ENCODE data around the gene DDX28. TPM values are rescaled to one million over a fixed set of nuclear protein-coding genes. Genes with fewer than 3 reads are reported as not detected.

Gene DDX28, protein sequence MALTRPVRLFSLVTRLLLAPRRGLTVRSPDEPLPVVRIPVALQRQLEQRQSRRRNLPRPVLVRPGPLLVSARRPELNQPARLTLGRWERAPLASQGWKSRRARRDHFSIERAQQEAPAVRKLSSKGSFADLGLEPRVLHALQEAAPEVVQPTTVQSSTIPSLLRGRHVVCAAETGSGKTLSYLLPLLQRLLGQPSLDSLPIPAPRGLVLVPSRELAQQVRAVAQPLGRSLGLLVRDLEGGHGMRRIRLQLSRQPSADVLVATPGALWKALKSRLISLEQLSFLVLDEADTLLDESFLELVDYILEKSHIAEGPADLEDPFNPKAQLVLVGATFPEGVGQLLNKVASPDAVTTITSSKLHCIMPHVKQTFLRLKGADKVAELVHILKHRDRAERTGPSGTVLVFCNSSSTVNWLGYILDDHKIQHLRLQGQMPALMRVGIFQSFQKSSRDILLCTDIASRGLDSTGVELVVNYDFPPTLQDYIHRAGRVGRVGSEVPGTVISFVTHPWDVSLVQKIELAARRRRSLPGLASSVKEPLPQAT
- polyA plus RNA-seq (2012; ENCODE audit: insufficient read length, low read depth), result 12.0 TPM

DNA sequence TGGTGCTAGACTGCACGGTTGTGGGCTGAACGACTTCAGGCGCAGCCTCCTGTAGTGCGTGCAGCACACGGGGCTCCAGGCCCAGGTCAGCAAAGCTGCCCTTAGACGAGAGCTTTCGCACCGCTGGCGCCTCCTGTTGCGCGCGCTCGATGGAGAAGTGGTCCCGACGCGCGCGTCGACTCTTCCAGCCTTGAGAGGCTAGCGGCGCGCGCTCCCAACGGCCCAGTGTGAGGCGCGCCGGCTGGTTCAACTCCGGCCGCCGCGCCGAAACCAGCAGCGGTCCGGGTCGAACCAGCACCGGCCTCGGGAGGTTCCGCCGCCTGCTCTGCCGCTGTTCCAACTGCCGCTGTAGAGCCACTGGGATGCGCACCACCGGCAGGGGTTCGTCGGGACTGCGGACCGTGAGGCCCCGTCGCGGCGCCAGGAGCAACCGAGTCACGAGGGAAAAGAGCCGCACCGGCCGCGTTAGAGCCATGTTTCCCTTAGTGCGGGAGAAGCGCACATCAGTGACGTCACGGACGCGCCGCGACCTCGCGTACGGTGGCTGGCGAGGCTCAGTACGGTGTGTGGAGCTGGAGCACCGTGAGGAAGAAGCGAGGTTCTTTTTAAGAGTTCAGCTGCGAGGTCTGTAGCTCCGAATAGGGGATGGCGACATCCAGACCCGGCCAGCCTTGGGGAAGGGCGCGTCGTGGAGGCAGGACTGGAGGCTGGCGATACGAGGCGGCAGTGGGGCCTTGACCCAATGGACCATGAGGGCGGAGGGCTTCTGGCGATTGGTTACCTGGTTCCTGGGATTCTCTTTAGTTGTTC lies at the start of gene DDX28, which contains the start of gene DUS2:
DDX28 (minus strand) TSS at position 505 of the 810 bp plus-strand sequence; CDS start at position 475, 30 bp downstream.
DUS2 (plus strand) TSS at position 557 of the 810 bp plus-strand sequence. CDS start 14,740 bp downstream, outside the sequence.
- TF ChIP-seq, protein P1, sequence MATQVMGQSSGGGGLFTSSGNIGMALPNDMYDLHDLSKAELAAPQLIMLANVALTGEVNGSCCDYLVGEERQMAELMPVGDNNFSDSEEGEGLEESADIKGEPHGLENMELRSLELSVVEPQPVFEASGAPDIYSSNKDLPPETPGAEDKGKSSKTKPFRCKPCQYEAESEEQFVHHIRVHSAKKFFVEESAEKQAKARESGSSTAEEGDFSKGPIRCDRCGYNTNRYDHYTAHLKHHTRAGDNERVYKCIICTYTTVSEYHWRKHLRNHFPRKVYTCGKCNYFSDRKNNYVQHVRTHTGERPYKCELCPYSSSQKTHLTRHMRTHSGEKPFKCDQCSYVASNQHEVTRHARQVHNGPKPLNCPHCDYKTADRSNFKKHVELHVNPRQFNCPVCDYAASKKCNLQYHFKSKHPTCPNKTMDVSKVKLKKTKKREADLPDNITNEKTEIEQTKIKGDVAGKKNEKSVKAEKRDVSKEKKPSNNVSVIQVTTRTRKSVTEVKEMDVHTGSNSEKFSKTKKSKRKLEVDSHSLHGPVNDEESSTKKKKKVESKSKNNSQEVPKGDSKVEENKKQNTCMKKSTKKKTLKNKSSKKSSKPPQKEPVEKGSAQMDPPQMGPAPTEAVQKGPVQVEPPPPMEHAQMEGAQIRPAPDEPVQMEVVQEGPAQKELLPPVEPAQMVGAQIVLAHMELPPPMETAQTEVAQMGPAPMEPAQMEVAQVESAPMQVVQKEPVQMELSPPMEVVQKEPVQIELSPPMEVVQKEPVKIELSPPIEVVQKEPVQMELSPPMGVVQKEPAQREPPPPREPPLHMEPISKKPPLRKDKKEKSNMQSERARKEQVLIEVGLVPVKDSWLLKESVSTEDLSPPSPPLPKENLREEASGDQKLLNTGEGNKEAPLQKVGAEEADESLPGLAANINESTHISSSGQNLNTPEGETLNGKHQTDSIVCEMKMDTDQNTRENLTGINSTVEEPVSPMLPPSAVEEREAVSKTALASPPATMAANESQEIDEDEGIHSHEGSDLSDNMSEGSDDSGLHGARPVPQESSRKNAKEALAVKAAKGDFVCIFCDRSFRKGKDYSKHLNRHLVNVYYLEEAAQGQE (IDR thresholded peaks at IDR 0.05; ENCODE audit: insufficient read depth in 1 of 2, low read depth in 2 of 2, low read length in 2 of 2), result 0 out of 4 replicates have a peak, but pooled peaks have one; percentile 27 to 33
- TF ChIP-seq POLR2AphosphoS5 (IDR thresholded peaks at IDR 0.05; ENCODE audit: low read depth, low read length) (peak; percentile 80), SIN3A (IDR thresholded peaks at IDR 0.05; ENCODE audit: borderline replicate concordance, insufficient read depth, low read length) (peak; percentile 87; the same call in 1 of the 2 replicates), FOXP2 (optimal IDR thresholded peaks at IDR 0.05; ENCODE audit: borderline replicate concordance, extremely low read depth, extremely low read length, insufficient read depth) (peak; percentile 80), TAF1 (IDR thresholded peaks at IDR 0.05; ENCODE audit: borderline replicate concordance, insufficient read depth, low read length) (peak; percentile 79; the same call in 1 of the 2 replicates)

DNA sequence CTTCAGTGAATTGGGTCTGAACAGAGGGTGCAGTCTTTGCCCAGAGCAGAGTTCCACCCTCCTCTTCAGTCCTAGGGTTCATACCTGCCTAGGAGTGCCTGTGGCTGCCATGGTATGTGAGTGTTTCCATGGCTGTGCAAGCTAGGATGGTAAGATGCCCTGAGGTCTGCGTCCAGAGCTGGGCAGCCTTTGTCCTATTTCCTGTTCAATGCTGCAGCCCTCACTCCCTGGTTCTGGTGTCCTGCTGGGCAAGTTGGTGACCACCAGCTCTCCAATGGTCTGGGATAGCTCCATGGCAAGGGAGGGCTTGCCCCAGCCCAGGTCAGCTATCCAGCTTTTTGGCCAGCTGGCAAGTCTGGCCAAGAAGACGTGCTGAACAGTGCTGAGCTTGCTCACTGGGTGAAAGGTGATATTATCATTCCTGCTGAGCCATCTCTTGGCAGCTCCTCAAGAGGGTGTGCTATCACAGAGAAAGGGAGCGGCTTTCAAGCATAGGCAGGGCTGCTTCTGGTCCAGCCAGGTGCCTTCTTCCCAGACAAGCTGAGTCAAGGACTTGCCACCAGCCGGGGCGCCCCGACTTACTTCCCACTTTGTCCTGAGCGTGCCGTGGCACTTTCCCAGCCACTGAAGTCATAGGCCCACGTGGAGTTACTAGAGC lies 49.1 kb upstream of the DDX28 start:
- TF ChIP-seq TAF1 (IDR thresholded peaks at IDR 0.05; ENCODE audit: borderline replicate concordance, insufficient read depth, low read length) (no peak), POLR2AphosphoS5 (IDR thresholded peaks at IDR 0.05; ENCODE audit: low read depth, low read length) (no peak), SIN3A (IDR thresholded peaks at IDR 0.05; ENCODE audit: borderline replicate concordance, insufficient read depth, low read length) (no peak), FOXP2 (optimal IDR thresholded peaks at IDR 0.05; ENCODE audit: borderline replicate concordance, extremely low read depth, extremely low read length, insufficient read depth) (no peak)
- TF ChIP-seq, protein P1 (IDR thresholded peaks at IDR 0.05; ENCODE audit: insufficient read depth in 1 of 2, low read depth in 2 of 2, low read length in 2 of 2), result no peak

DNA sequence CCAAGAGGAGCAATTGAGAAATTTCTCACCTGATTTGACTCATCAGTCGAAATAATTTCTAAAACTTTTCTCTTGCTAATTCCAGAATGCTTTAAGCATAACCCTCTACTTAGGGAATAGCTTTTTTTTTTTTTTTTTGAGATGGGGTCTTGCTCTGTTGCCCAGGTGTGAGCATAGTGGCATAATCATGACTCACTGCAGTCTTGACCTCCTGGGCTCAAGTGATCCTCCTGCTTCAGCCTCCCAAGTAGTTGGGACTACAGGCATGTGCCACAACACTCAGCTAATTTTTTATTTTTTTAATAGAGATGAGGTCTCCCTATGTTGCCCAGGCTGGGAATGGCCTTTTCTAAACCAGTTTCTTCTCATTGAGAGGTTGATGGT lies 48.5 kb upstream of the DDX28 start:
- TF ChIP-seq POLR2AphosphoS5 (IDR thresholded peaks at IDR 0.05; ENCODE audit: low read depth, low read length), result no peak

DNA sequence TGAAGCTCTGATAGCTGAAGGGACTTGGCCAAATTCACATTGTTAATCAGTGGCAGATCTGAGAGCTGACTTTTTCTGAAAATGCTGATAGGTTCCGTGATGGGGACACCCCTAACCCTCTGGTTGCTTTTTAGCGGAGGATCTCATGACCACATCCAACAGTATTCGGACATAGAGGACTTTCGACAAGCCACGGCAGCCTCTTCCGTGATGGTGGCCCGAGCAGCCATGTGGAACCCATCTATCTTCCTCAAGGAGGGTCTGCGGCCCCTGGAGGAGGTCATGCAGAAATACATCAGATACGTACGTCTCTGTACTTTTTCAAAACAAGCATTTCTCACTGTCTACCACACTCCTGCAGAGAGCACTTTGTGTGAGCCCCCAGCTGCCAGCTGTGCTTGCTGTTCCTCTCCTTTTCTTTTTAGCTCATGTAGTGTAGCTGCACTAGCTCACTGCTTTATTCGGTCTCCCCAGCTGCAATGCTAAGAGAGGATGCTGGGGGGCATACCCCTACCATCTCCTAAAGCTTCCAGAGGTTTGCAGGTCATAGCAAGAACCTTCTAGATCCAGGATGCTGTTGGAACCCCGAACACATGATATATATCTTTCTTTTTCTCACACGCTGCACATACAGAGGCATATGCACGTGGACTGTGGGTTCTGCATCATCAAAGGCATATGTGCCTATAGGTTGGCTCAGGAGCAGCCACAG lies 47.9 kb upstream of the DDX28 start:
- TF ChIP-seq TAF1 (IDR thresholded peaks at IDR 0.05; ENCODE audit: borderline replicate concordance, insufficient read depth, low read length), result no peak
- no peak for TF ChIP-seq FOXP2 (optimal IDR thresholded peaks at IDR 0.05; ENCODE audit: borderline replicate concordance, extremely low read depth, extremely low read length, insufficient read depth)
- TF ChIP-seq, protein P1 (IDR thresholded peaks at IDR 0.05; ENCODE audit: insufficient read depth in 1 of 2, low read depth in 2 of 2, low read length in 2 of 2), result no peak
